Calu3 (cell line): ENCODE results near the gene NR2F1. TPM values are rescaled to one million over a fixed set of nuclear protein-coding genes. Genes with fewer than 3 reads are reported as not detected.

Experiments
- BruUV-seq: library from RNA; stranded (reverse); fragments of 400-500 nt; replicated peaks from 2 replicates; lab custom pipeline; 2021; lab: Mats Ljungman, UMichigan
- CTCF ChIA-PET: fragments of 300-600 bp; sonication (Branson Sonifier 250); formaldehyde crosslinking; loops from one replicate; lab custom pipeline; 2022; ENCODE audit warnings: antibody characterized with exemption; lab: Charles Lee
- DNase-seq: peaks from one replicate; pipeline ENCODE4 v3.0.0; 2022
- H3K27ac Mint-ChIP-seq: one replicate; pipeline ENCODE4 v1.8.0; 2022; ENCODE audit warnings: mixed read lengths; ENCODE audit not compliant: unreplicated experiment
- H3K27me3 Mint-ChIP-seq: one replicate; pipeline ENCODE4 v1.8.0; 2022; ENCODE audit warnings: mixed read lengths; ENCODE audit not compliant: unreplicated experiment
- H3K36me3 Mint-ChIP-seq: one replicate; pipeline ENCODE4 v1.8.0; 2022; ENCODE audit warnings: mild to moderate bottlenecking, moderate library complexity, mixed read lengths; ENCODE audit not compliant: insufficient read depth, unreplicated experiment
- H3K4me1 Mint-ChIP-seq: one replicate; pipeline ENCODE4 v1.8.0; 2022; ENCODE audit warnings: mild to moderate bottlenecking, low read depth, mixed read lengths; ENCODE audit not compliant: unreplicated experiment
- H3K4me3 Mint-ChIP-seq: one replicate; pipeline ENCODE4 v1.8.0; 2022; ENCODE audit warnings: mild to moderate bottlenecking, low read depth, moderate library complexity, mixed read lengths; ENCODE audit not compliant: unreplicated experiment
- H3K9me3 Mint-ChIP-seq: one replicate; pipeline ENCODE4 v1.8.0; 2022; ENCODE audit warnings: low read depth, mixed read lengths; ENCODE audit not compliant: unreplicated experiment
- intact Hi-C: fragments of 100-400 bp; cut with micrococcal nuclease; formaldehyde crosslinking; loops from one replicate; pipeline ENCODE4 v1.10.0; 2022; ENCODE audit not compliant: unreplicated experiment
- total RNA-seq: library from RNA; stranded (reverse); gene quantifications from 2 replicates; pipeline ENCODE4 v1.2.3, GENCODE V29; 2022
- TF ChIP-seq, protein P1 (sequence below): fragments of 200-600 bp; IDR thresholded peaks from one replicate; pipeline ENCODE4 v1.8.0; 2022; ENCODE audit warnings: antibody characterized with exemption; ENCODE audit not compliant: unreplicated experiment

NR2F1 gene
- total RNA-seq, 1 experiment from 2014 or later, result 29.1 TPM

DNA sequence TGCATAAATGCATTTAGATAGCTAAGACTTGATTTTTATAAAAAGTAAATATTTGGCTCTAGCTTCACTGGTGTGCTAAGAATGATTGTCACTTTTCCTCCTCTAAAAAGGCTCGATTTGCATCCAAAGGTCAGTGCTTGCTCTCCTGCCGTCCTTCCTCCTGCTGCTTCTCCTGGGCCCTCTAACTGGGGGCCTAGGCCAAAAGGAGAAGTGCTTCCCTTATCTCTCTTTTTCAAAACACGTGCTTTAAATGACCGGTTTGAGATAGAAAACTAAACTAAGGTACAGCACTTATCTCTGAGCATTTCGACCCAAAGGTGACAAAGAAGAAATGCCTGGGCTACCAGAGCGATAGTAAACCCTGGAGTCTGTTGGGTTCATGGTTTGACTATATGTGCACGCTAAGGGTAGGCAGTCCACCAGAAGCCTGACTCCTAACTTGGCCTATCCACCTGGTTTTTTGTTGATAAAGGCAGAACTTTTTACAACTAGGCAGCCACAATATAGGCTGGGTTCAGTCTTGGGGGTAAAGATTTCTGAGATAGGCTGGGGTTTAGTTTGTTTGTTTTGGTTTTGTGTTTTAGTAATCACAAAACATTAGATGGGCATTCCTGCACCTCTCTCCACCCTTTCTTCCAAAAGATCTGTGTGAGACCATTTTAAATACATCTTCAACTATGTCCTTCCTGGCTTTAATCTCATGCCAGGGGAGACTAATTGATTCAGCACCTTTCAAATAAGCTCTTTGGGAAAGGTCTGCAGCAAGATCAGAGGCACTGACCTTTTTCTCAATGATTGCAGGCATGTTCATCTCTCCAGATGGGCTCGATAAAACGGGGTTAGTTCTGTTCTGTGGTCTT lies 5.8 kb upstream of the NR2F1 start:
- BruUV-seq, result TSS peak; percentile 16
- intact Hi-C loops, result no loop called here
- Mint-ChIP-seq H3K36me3 (no peaks in the 10 kb centered on the region), H3K9me3 (no peaks in the 10 kb centered on the region), H3K4me3 (no peak overlapping the region), H3K27me3 (no peaks in the 10 kb centered on the region), H3K27ac (no peak overlapping the region), H3K4me1 (no peaks in the 10 kb centered on the region)
- DNase-seq, result no peak
- TF ChIP-seq, protein P1, sequence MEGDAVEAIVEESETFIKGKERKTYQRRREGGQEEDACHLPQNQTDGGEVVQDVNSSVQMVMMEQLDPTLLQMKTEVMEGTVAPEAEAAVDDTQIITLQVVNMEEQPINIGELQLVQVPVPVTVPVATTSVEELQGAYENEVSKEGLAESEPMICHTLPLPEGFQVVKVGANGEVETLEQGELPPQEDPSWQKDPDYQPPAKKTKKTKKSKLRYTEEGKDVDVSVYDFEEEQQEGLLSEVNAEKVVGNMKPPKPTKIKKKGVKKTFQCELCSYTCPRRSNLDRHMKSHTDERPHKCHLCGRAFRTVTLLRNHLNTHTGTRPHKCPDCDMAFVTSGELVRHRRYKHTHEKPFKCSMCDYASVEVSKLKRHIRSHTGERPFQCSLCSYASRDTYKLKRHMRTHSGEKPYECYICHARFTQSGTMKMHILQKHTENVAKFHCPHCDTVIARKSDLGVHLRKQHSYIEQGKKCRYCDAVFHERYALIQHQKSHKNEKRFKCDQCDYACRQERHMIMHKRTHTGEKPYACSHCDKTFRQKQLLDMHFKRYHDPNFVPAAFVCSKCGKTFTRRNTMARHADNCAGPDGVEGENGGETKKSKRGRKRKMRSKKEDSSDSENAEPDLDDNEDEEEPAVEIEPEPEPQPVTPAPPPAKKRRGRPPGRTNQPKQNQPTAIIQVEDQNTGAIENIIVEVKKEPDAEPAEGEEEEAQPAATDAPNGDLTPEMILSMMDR, result no peak
- CTCF ChIA-PET, result no interaction called here

DNA sequence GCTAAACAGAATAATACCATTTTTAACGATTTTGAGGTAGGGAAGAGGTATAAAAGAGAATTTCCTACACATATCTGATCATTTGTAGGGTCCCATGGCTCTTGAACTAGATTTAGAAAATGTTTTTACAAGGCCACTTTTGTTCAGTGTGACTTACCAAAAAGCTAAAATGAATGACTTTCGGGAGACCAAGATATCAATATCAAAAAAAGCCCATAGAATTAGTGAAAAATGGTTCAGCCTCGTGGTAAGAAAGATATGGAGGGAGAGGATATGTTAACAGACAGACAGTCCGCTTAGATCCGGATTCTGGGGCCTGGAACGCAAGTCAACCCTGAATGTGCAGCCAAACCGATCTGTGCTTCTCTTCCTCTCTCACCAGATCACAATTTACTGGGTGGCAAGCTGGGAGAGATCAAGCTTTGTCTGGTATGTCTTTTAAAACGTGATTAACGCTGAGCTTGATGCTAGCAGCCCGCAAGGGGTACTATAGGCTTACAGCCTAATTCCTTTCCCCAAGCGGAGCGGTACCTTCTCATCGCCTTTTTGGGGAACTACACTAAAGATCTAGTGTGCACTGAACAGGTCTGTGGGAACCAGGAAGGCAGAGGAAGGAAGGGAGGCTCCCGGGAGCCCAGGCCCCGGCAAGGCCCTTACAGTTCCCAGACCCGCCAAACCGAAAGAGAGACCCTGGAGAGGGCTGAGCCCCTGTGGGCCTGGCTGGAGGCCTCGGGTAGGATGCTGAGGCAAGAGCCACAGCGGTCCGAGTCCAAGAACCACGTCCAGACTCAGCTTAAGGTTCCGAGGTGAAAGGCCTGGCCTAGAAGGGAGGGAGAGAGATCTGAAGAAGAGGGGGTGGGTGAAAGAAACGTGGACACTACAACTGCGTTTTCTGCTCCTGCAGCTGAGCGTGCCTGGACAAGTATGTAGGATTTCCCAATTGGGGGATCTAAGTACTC lies 4.9 kb upstream of the NR2F1 start:
- H3K4me1 Mint-ChIP-seq, result no peaks in the 10 kb centered on the region
- CTCF ChIA-PET, result no interaction called here
- BruUV-seq, result no TSS peak
- H3K27ac Mint-ChIP-seq, result no peak overlapping the region
- TF ChIP-seq, protein P1, result no peak
- no peak overlapping the region for H3K4me3 Mint-ChIP-seq
- H3K27me3 Mint-ChIP-seq, result no peaks in the 10 kb centered on the region
- no peak for DNase-seq
- H3K36me3 Mint-ChIP-seq, result no peaks in the 10 kb centered on the region
- intact Hi-C loops, result no loop called here
- H3K9me3 Mint-ChIP-seq, result no peaks in the 10 kb centered on the region

DNA sequence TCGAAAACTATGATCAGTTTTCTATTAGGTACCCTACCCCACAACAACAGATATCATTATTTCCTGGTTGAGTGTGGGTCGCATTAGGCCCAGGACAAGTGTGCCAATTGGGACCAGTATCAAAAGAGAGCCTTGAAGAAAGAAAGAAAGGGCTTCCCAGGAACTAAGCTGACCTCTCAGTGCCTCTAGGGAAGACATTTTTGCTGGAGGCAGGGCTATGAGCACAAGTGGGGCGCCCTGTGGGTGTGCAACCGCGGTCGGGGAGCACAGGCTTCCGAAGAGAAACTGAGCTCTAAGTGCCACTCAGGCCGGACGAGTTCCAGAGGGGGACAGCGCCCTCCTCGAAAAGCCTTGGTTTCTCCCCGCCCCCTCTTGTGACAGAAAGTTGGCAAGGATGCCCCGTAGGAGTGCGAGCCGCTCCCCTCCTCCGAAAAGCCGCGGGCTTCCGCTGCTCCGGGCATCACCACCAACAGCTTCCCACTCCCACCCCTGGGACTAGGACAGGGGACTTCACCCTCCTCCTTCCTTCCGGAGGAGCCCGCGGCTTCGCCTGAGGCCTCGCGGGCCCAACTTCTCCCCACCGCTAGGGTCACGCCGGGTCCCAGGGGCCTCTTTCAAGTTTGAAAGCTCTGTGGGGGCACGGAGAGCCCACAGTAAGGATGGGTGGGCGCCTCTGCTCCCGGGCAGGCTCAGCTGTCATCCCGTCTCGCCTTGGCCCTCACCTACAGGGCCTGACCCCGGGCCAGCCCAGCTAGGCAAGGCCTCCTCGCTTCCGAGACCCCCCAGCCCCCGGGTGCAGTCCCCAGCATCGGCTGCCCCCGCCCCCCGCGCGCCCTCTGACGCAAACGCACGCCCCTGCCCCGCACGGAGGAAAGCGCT lies 4.0 kb upstream of the NR2F1 start:
- peak; percentile 28 for DNase-seq
- CTCF ChIA-PET, result no interaction called here
- Mint-ChIP-seq H3K4me3 (no peak overlapping the region), H3K9me3 (no peaks in the 10 kb centered on the region), H3K4me1 (no peaks in the 10 kb centered on the region), H3K36me3 (no peaks in the 10 kb centered on the region), H3K27ac (no peak overlapping the region), H3K27me3 (no peaks in the 10 kb centered on the region)
- intact Hi-C loops, result no loop called here
- no TSS peak for BruUV-seq
- TF ChIP-seq, protein P1, result no peak

DNA sequence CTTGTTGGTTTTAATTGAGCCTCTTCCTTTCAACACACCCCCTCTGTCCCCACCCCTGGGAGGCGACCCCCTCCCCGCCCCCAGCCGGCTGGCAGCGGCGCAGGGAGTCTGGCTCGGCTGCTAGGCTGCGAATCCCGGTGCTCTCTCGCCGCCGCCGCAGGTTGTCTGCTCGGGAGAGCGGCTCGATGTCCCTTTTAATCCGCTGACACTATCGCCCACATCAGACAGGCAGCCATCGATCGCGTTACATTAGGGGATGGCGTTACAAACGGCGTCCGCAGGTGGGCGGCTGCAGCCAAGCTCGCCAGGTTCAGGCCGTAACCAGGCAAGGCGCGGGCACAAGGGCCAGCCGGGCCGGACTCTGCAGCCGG lies 3.3 kb upstream of the NR2F1 start:
- H3K27me3 Mint-ChIP-seq, result no peaks in the 10 kb centered on the region
- H3K4me1 Mint-ChIP-seq, result no peaks in the 10 kb centered on the region
- no peaks in the 10 kb centered on the region for H3K9me3 Mint-ChIP-seq
- BruUV-seq, result no TSS peak
- TF ChIP-seq, protein P1, result no peak
- DNase-seq, result no peak
- CTCF ChIA-PET, result no interaction called here
- no peaks in the 10 kb centered on the region for H3K36me3 Mint-ChIP-seq
- no peak overlapping the region for H3K27ac Mint-ChIP-seq
- no peak overlapping the region for H3K4me3 Mint-ChIP-seq
- intact Hi-C loops, result loop anchor here (2.0 to 10.0 kb wide), 8 partner anchors 43 to 1275 kb away; a partner anchor contains a TSS
